Epithelial cell of proximal tubule (primary cell): ENCODE measurements around the gene RAC3. TPM values are rescaled to one million over a fixed set of nuclear protein-coding genes. Genes with fewer than 3 reads are reported as not detected.

Experiments
- DNase-seq: peaks from one replicate; pipeline ENCODE4 v3.0.0-alpha.2; 2011; ENCODE audit warnings: low read depth
- H3K4me3 ChIP-seq: 2 replicates; pipeline ENCODE4 v1.5.1; 2011; ENCODE audit warnings: low read depth, mild to moderate bottlenecking, low read length
- CTCF ChIP-seq: conservative IDR thresholded peaks from 2 replicates; pipeline ENCODE4 v1.5.1; 2012; ENCODE audit warnings: low read depth, mild to moderate bottlenecking, low read length
- total RNA-seq: library from RNA; depleted of rRNA; stranded (reverse); fragments of >200 nt; gene quantifications from 2 replicates; pipeline ENCODE4 v1.2.3, GENCODE V29; 2015

Gene RAC3
- total RNA-seq, 1 donor from 2014 or later: 60.0 TPM

- no peak for TF ChIP-seq CTCF
- H3K4me3 ChIP-seq: no peak overlapping the region
- no peak for DNase-seq
These were observed 35.8 kb upstream of the RAC3 start for GRCh38 chr17:81995463-81996231.

- TF ChIP-seq CTCF: no peak
- H3K4me3 ChIP-seq: no peak overlapping the region
- DNase-seq: no peak
These were observed 35.2 kb upstream of the RAC3 start for GRCh38 chr17:81996232-81996756.

- DNase-seq: no peak
- H3K4me3 ChIP-seq: no peak overlapping the region
- TF ChIP-seq CTCF: no peak
These were observed 34.6 kb upstream of the RAC3 start for GRCh38 chr17:81996757-81997441.

GRCh38 chr17:81998212-81998611 lies 33.3 kb upstream of the RAC3 start:
- no peak for DNase-seq
- no peak overlapping the region for H3K4me3 ChIP-seq
- no peak for TF ChIP-seq CTCF

GRCh38 chr17:81998691-81999438 lies 32.6 kb upstream of the RAC3 start:
- H3K4me3 ChIP-seq: no peak overlapping the region
- no peak for DNase-seq
- no peak for TF ChIP-seq CTCF

- no peak for DNase-seq
- TF ChIP-seq CTCF: no peak
- no peak overlapping the region for H3K4me3 ChIP-seq
These were observed 31.9 kb upstream of the RAC3 start for GRCh38 chr17:81999587-81999975.
